MV-4-11 (cell line): ENCODE results near the gene CPD.

Source experiments
- DNase-seq: peaks from one replicate; lab custom pipeline; 2025; lab: John Stamatoyannopoulos, UW

The CPD gene

DNA sequence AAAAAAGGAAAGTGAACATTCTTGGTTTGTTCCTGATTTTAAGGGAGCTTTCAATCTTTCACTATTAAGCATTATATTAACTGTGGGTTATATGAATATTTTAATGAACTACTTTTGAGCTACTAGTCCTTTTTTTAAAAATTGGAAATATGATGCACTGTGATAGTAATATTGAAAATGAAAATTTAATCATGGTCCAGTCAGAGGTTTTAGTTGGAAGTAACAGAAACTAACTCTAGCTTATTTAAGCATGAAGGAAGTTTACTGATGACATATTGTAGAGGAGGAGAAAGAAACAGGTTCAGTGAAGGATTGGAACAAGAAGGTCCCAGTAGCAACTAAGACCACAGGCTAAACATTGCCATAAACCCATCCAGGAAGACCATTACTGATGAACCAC is 24.0 kb upstream of the CPD start:
- no peak for DNase-seq

- DNase-seq, result no peak
Measured at GRCh38 chr17:30357476-30357875, 21.3 kb upstream of the CPD start.

- DNase-seq, result no peak
Measured at GRCh38 chr17:30358055-30358760, 20.5 kb upstream of the CPD start.

DNA sequence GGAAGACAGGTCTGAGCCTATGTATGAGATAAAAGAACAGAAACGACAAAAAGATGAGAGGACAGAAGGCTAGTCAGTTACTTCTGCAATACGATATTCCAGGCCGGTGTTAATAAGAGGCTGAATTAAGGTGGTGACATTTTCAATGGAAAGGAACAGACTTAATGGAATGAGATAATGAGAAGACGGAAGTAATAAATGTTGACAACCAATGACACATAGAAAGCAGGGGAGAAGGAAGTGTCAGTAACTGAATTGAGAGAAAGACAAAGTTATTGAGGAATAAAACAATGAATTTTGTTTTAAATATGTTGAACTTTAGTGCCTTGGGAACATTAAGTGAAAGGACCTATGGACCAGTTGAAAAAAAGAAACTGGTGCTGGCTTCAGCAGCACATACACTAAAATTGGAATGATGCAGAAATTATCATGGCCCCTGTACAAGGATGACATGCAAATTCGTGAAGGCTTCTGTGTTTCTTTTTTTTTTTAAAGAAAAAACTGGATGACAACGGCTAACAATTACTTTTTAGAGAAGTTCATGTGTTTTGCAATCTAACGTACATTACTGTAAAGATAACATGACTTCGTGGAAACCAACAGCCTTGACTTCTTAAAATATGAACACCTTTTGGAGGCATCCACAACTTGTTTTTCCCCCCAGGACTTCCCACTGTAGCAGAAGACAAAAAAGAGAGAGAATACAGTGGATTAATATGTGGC is 18.5 kb upstream of the CPD start:
- DNase-seq, result peak; percentile 89

DNA sequence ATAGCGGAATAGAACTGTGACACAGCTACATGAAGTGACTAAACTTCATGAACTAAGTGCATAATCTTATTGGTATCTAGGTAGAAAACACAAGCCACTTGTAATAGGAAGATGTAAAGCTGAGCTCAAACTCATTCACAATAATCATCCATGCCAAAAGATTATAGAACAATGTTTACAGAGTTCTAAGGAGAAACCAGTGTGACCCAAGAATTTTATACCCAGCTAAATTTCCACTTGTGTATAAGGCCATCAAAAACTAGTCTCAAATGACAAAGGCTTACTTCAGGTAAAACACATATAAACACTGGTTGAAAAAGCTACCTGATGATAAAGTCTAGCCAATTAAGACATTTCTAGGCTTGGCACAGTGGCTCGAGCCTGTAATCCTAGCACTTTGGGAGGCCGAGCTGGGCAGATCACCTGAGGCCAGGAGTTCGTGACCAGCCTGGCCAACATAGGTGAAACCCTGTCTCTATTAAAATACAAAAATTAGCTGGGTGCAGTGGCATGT is 16.9 kb upstream of the CPD start:
- no peak for DNase-seq

- peak; percentile 72 for DNase-seq
Measured at GRCh38 chr17:30363715-30364202, 15.0 kb upstream of the CPD start.

DNA sequence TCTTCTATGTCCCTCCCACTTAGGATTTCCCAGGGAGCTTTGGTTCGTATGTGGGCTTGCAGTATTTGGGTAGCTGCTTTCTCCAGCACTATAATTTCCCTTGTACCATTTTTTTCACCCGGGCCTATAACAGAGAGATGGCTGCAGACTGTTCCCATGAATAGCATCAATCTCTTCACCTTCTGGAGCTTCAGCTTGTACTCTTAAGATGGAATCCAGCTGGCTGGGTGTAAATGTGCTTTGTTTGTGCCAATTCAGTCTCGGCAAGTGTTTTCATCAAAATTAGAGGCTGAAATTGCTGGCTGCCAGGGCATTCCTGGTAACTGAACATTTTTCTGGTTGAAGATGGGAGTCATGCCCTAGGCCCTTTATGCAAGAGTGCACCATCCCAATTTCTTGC is 12.2 kb upstream of the CPD start:
- DNase-seq, result no peak

DNA sequence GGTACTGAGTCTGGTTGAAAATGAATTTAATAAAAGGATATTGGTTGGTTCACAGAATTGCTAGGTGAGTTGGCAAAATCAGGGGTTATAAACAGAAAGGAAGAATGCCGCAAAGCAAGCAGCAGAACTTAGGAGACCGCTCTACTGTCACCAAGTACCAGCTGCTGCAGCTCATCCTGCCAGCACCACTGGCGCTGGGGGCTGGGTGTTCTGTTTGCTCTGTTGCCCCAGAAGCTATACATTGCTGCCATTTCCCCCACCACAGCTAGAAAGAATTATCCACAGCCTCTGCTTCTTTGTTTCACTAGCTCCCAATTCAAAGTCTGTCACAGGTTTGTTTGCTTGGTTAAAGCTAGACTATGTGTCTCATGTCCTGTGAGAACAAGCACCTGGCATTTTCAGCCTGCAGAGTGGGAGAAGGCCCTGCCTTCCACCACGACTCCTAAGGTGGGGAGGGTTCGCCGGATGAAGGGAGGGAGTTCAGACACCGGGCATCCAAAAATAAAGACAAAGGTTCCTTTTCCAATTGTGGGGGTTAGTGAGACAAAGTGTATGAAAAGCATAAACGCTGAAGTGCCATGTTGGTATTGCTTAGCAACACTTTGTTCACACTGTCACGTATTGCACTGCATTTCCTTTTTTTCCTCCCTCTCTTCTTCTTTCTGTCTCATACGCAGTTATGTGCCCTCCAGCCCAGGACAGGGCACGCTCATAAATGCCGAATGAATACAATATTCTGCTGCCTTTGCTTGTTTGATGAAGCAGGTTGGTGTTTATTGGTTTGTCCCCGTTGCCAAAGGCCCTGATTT is 9.6 kb upstream of the CPD start:
- peak; percentile 60 for DNase-seq

DNA sequence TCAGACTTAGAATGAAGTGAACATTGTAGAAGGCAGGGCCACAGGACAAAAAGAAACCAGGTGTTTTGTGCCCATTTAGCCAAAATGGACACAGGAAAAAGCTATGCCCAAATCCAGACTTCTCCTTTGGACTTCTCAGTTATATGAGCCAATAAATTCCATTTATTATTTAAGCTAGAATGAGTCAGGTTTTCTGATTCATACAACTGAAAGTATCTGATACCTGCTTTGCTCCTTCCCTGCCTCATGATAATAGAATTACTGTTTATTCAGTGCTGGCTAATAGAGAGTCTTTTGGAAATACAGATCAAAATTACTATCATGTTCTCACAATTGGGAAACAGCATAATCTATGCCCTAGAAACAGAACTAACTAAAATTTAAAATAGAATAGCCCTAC is 8.7 kb upstream of the CPD start:
- no peak for DNase-seq

- no peak for DNase-seq
Measured at GRCh38 chr17:30372755-30373154, 6.0 kb upstream of the CPD start.

DNA sequence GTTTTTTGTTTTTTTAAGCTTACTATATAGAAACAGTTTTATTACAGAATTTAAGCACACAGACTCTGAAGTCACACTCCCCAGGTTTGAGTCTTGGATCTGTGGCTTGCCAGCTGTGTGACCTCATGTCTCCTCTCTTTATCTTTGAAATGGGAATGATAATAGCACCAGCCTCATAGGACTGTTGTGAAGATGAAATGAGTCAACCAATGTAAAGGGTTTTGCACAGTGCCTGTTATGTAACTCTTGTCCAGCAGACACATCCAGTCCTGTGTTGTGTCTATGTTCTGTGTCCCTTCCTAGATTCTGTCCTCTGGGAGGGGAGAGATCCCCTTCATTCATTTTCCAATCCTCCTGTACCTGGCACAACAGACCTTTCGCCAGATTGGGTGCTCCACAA is 3.1 kb upstream of the CPD start:
- no peak for DNase-seq

DNA sequence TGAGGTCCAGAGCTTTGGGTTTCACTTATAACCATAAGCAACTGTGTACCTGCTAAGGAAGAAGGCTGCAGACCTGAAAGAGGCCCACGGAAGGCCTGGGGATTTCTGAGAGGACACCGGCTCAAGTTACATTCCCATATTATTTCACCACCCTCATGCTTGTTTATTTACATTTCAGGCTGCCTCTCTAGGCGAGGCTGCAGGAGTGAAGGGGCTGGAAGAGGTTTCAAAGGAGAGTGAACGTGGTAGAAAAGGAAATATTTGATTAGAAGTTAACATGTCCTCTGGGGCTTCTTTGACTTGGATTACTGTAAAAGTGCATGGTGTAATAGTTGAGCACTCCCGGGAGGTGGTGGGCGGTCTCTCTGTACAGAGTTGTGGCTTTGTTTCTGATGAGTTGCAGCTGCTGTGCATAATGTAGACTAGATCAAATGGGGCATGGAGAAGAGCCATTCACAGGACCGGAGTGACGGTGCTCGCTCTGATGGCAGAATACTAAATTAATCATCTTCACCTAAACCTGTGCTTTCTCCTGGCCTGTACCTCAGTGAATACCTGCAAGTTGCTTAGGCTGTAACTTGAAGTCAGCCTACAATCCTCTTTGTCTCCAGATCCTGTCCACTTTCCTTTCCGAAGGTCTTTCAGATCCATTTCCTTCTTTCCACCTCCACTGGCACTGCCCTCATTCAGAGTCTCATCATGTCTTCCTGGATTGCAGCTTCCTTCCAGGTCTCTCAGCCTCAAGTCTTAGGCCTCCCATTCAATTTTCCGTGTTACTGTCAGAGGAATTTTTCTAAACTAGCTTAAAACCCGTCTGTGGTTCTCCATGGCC is 1.9 kb upstream of the CPD start:
- DNase-seq, result peak; percentile 10

- DNase-seq, result no peak
Measured at GRCh38 chr17:30377574-30378240, 1.0 kb upstream of the CPD start.

GRCh38 chr17:30378241-30378824 is 394 bp upstream of the CPD start:
- DNase-seq, result no peak

DNA sequence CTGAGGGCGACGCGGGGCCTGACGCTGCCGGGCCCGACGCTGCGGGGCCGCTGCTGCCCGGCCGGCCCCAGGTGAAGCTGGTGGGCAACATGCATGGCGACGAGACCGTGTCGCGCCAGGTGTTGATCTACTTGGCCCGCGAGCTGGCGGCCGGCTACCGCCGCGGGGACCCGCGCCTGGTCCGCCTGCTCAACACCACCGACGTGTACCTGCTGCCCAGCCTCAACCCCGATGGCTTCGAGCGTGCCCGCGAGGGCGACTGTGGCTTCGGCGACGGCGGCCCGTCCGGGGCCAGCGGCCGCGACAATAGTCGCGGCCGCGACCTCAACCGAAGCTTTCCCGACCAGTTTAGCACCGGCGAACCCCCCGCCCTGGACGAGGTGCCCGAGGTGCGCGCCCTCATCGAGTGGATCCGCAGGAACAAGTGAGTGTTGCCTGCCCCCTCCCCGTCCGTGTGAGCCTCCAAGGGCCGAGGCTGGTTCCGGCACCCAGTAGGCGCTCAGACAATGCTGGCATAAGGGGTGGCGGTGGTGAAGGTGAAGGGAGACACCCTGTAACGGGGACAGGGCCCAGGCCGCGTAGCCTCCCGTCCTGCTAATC is 676 bp downstream of the CPD start:
- no peak for DNase-seq

- DNase-seq, result peak; percentile 23
Measured at GRCh38 chr17:30379903-30380381, 1.2 kb downstream of the CPD start.

DNA sequence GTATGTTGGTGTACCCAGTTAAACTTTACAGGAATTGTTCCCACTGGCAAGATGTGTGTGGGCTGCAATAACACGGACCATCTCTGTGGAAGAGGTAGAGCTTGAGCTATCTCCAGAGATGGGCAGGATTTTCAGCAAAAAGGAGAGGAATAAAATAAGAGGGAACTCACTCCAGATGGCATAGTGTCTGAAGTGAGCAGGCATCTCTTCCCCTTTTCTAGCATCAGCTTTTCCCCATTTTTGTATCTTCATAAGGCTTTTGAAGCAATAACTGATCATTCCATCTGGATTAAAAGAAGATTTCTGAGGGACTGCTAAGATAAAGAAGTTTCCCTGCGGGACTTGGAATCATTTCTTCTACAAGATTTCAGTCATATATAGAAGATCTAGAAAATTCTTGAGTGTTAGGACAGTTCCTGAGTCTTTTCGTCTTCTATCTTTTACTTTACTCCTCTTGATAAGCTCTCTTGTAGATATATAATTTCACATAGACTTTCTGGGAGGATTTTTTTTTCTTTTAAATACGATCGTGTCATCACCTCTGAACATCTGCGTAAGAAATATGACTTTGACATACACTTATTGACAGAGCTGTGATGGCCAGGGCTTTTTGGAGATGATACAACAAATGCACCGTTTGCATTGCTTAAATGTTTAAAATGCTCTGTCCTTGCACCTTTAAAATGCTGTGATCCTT is 2.1 kb downstream of the CPD start:
- peak; percentile 39 for DNase-seq

DNA sequence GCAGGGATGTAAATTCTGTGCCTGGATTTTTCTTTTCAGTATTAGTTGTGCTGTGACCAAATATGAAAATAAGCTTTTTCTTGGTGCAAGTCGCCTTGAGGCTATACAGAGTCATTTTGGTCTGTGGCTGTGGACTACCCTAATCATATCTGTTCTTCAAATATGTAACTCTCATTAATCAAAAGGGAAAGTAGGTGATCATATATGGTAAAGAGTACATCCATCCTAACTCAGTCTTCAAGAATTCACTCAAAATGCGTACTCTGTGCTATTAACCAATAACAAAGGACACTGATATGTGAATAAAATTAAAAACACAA is 2.6 kb downstream of the CPD start:
- DNase-seq, result no peak

- no peak for DNase-seq
Measured at GRCh38 chr17:30382345-30382744, 3.6 kb downstream of the CPD start.
